GM23338 (cell line): ENCODE data around the gene GHRHR. TPM values are rescaled to one million over a fixed set of nuclear protein-coding genes. Genes with fewer than 3 reads are reported as not detected.

ENCODE experiments used
- ATAC-seq: fragments of 200-7000 bp; cut with Tn5 transposase; 3 replicates; pipeline ENCODE4 v1.9.1; 2020
- DNase-seq: peaks from one replicate; pipeline ENCODE4 v3.0.0-alpha.2; 2015; ENCODE audit warnings: low spot score
- H2AFZ ChIP-seq: fragments of 200-600 bp; sonication (generic); 2 replicates; pipeline ENCODE4 v1.8.0; 2016; ENCODE audit warnings: antibody characterized with exemption, mild to moderate bottlenecking, moderate library complexity
- H3F3A ChIP-seq: fragments of 200-600 bp; sonication (generic); replicated peaks from 2 replicates; pipeline ENCODE4 v1.8.0; 2017; ENCODE audit warnings: antibody characterized with exemption, mixed run types, low read depth
- H3K27ac ChIP-seq: fragments of 200-600 bp; sonication (generic); 2 replicates; pipeline ENCODE4 v1.6.1; 2016; ENCODE audit warnings: low read depth
- H3K27me3 ChIP-seq: fragments of 200-600 bp; sonication (generic); 2 replicates; pipeline ENCODE4 v1.8.0; 2016; ENCODE audit warnings: mild to moderate bottlenecking, mixed run types, moderate library complexity; ENCODE audit not compliant: insufficient read depth
- H3K36me3 ChIP-seq: fragments of 200-600 bp; sonication (generic); 2 replicates; pipeline ENCODE4 v1.8.0; 2016; ENCODE audit warnings: mild to moderate bottlenecking; ENCODE audit not compliant: insufficient read depth
- H3K4me1 ChIP-seq: fragments of 200-600 bp; sonication (generic); 2 replicates; pipeline ENCODE4 v1.8.0; 2016; ENCODE audit warnings: mild to moderate bottlenecking, moderate library complexity; ENCODE audit not compliant: insufficient read depth
- H3K4me2 ChIP-seq: fragments of 200-600 bp; sonication (generic); 2 replicates; pipeline ENCODE4 v1.7.1; 2017; ENCODE audit warnings: mixed run types
- H3K4me3 ChIP-seq: fragments of 200-600 bp; sonication (generic); 2 replicates; pipeline ENCODE4 v1.6.1; 2016; ENCODE audit warnings: mixed run types
- H3K79me2 ChIP-seq: fragments of 200-600 bp; sonication (generic); replicated peaks from 2 replicates; pipeline ENCODE4 v1.8.0; 2017; ENCODE audit warnings: mild to moderate bottlenecking; ENCODE audit not compliant: insufficient read depth
- H3K9me2 ChIP-seq: fragments of 200-600 bp; sonication (generic); 2 replicates; pipeline ENCODE4 v1.8.0; 2017; ENCODE audit not compliant: insufficient read depth
- H4K20me1 ChIP-seq: fragments of 200-600 bp; sonication (generic); replicated peaks from 2 replicates; pipeline ENCODE4 v1.8.0; 2017; ENCODE audit warnings: mild to moderate bottlenecking; ENCODE audit not compliant: insufficient read depth
- H3K27ac Mint-ChIP-seq: 2 replicates; pipeline ENCODE4 v1.8.0; 2020; ENCODE audit warnings: inconsistent platforms, mild to moderate bottlenecking, moderate library complexity, mixed read lengths
- H3K27me3 Mint-ChIP-seq: 3 replicates; pipeline ENCODE4 v1.8.0; 2022; ENCODE audit warnings: low read depth, mild to moderate bottlenecking, moderate library complexity, mixed read lengths, inconsistent platforms; ENCODE audit not compliant: insufficient read depth, poor library complexity
- H3K36me3 Mint-ChIP-seq: 3 replicates; pipeline ENCODE4 v1.8.0; 2021; ENCODE audit warnings: low read depth, mild to moderate bottlenecking, inconsistent platforms, moderate library complexity, mixed read lengths
- H3K4me1 Mint-ChIP-seq: 3 replicates; pipeline ENCODE4 v1.8.0; 2020; ENCODE audit warnings: mild to moderate bottlenecking, inconsistent platforms, mixed read lengths
- H3K4me3 Mint-ChIP-seq: 3 replicates; pipeline ENCODE4 v1.8.0; 2021; ENCODE audit warnings: moderate library complexity, mild to moderate bottlenecking, inconsistent platforms, mixed read lengths
- H3K9me3 Mint-ChIP-seq: 3 replicates; pipeline ENCODE4 v1.8.0; 2020; ENCODE audit warnings: moderate library complexity, mild to moderate bottlenecking, inconsistent platforms, mixed read lengths
- CREB1 ChIP-seq: fragments of 250-450 bp; sonication (Bioruptor Pico); IDR thresholded peaks from 2 replicates; pipeline ENCODE4 v1.5.0; 2020; ENCODE audit warnings: low read depth, mild to moderate bottlenecking, moderate library complexity
- CTCF ChIP-seq, 2 experiments: fragments of 200-600 bp in 1 of 2; sonication (generic) in 1 of 2; conservative IDR thresholded peaks; 2 replicates each; pipeline versions ENCODE4 v1.5.1 to v1.6.1; 2016 to 2017; ENCODE audit warnings: antibody characterized with exemption in 2 of 2, low read depth in 2 of 2, mild to moderate bottlenecking in 2 of 2, moderate library complexity in 1 of 2
- ETS1 ChIP-seq: IDR thresholded peaks from 2 replicates; pipeline ENCODE4 v1.6.1; 2016; ENCODE audit warnings: antibody characterized with exemption
- EZH2 ChIP-seq: fragments of 200-600 bp; sonication (generic); IDR thresholded peaks from one replicate; pipeline ENCODE4 v1.8.0; 2017; ENCODE audit warnings: antibody characterized with exemption, mild to moderate bottlenecking, low read depth; ENCODE audit not compliant: unreplicated experiment
- EZH2phosphoT487 ChIP-seq: fragments of 200-600 bp; sonication (generic); IDR thresholded peaks from one replicate; pipeline ENCODE4 v1.8.1; 2018; ENCODE audit warnings: antibody characterized with exemption; ENCODE audit not compliant: unreplicated experiment
- JUNB ChIP-seq: IDR thresholded peaks from one replicate; pipeline ENCODE4 v1.6.1; 2016; ENCODE audit warnings: antibody characterized with exemption; ENCODE audit not compliant: unreplicated experiment
- NANOG ChIP-seq: IDR thresholded peaks from 2 replicates; pipeline ENCODE4 v1.6.1; 2016; ENCODE audit warnings: antibody characterized with exemption, borderline replicate concordance
- POLR2AphosphoS5 ChIP-seq: IDR thresholded peaks from 2 replicates; pipeline ENCODE4 v1.6.1; 2016; ENCODE audit warnings: antibody characterized with exemption, low read depth
- REST ChIP-seq: IDR thresholded peaks from one replicate; pipeline ENCODE4 v1.6.1; 2018; ENCODE audit warnings: antibody characterized with exemption; ENCODE audit not compliant: unreplicated experiment
- STAT1 ChIP-seq: IDR thresholded peaks from one replicate; pipeline ENCODE4 v1.6.1; 2016; ENCODE audit warnings: antibody characterized with exemption; ENCODE audit not compliant: unreplicated experiment
- ZNF114 ChIP-seq: fragments of 250-450 bp; sonication (Bioruptor Pico); IDR thresholded peaks from 2 replicates; pipeline ENCODE4 v1.5.0; 2020; ENCODE audit warnings: mild to moderate bottlenecking, moderate library complexity
- ZNF331 ChIP-seq: fragments of 250-450 bp; sonication (Bioruptor Pico); IDR thresholded peaks from 2 replicates; pipeline ENCODE4 v1.5.0; 2020; ENCODE audit warnings: low read depth, mild to moderate bottlenecking, moderate library complexity
- polyA plus RNA-seq: library from polyadenylated mRNA; unstranded; fragments of >200 nt; fragmentation: Nextera tagmentation; extraction: Ambion mirVana; gene quantifications from 2 replicates; pipeline ENCODE4 v1.2.1, GENCODE V29; 2016
- total RNA-seq: library from RNA; depleted of rRNA; stranded (reverse); fragments of >200 nt; shearing (Covaris generic); gene quantifications from 2 replicates; pipeline ENCODE4 v1.2.3, GENCODE V29; 2014

GHRHR gene
- total and polyA plus RNA-seq, 2 experiments from 2014 or later: 2.2 TPM; not detected in 1

DNA sequence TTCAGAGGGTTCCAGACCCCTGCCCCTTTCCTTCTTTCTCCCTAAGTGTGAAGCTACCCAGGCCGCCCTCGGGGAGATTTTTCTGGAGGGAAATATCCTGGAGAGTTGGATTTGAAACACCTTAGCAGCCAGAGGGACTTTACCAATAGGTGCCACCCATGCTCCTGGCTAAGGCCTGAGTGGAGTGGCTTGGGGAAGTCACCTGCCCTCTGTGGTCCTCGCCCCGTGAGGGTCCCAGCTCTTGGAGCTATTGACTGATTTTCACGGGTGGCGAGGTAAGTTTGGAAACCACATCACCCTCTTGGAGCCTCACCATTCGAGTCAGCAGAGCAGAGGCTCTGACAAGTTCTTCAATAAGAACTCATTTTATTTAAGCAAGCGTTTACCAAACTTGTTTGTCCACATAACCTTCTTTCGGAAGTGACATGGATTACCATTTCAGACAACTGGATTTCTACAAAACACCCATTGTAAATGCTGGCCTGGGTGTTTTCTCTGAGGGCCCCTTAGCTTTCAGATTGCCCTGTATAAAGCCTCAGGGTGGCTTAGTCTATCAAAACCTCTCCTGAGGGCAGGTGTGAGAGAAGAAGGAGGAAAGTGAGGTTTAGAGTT lies 31.7 kb upstream of the GHRHR start (continued):
- no peak for TF ChIP-seq REST
- TF ChIP-seq CREB1: no peak
- no peak for TF ChIP-seq EZH2
- no peak for TF ChIP-seq STAT1
- no peak for TF ChIP-seq CTCF (conservative IDR thresholded peaks at IDR 0.05; ENCODE audit: low read depth in 2 of 2)

DNA sequence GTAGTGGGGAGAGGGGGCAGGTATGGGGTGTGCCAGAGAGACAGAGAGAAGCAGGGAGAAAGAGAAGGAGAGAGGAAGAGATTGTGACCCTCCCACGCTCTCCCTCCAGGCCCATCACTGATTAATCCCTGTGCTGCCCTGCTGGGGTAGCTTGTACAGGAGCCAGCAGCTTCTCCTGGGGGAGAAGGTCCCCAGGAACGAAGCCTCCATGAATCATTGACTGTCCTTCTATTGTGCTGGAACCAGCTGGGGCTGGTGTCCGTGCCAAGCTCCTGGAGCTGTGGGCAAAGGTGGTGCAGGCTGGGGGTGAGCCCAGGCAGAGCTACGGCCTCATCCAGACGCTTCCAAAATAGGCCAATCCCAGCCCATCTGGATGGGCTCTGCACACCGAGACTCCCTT lies 31.2 kb upstream of the GHRHR start:
- no peaks in the 10 kb centered on the region for H3K79me2 ChIP-seq
- DNase-seq: no peak
- H3K36me3 Mint-ChIP-seq: no peaks in the 10 kb centered on the region
- no peaks in the 10 kb centered on the region for H3K9me3 Mint-ChIP-seq
- H3K27me3 Mint-ChIP-seq: peaks cover 10% of the 10 kb centered on the region
- no peaks in the 10 kb centered on the region for H3K27me3 ChIP-seq
- peaks cover 7% of the 10 kb centered on the region; the same call in 2 of the 3 replicates for H3K4me1 Mint-ChIP-seq
- H2AFZ ChIP-seq: no peak overlapping the region
- no peaks in the 10 kb centered on the region for H3F3A ChIP-seq
- H4K20me1 ChIP-seq: no peaks in the 10 kb centered on the region
- no peak overlapping the region for H3K27ac ChIP-seq
- ATAC-seq: no peak
- no peak overlapping the region for H3K4me2 ChIP-seq
- no peaks in the 10 kb centered on the region for H3K36me3 ChIP-seq
- H3K9me2 ChIP-seq: peaks cover 6% of the 10 kb centered on the region; the same call in 1 of the 2 replicates
- 0 out of 2 replicates have a peak, but pooled peaks cover 6% of the 10 kb centered on the region for H3K4me1 ChIP-seq
- H3K4me3 ChIP-seq: no peak overlapping the region
- no peak overlapping the region for H3K27ac Mint-ChIP-seq
- no peak overlapping the region for H3K4me3 Mint-ChIP-seq
- no peak for TF ChIP-seq POLR2AphosphoS5
- no peak for TF ChIP-seq JUNB
- no peak for TF ChIP-seq STAT1
- TF ChIP-seq ETS1: no peak
- TF ChIP-seq ZNF331 (CRISPR knock-in tag): no peak
- TF ChIP-seq EZH2: no peak
- TF ChIP-seq NANOG: no peak
- no peak for TF ChIP-seq REST
- no peak for TF ChIP-seq EZH2phosphoT487
- no peak for TF ChIP-seq CTCF (conservative IDR thresholded peaks at IDR 0.05; ENCODE audit: low read depth in 2 of 2)
- TF ChIP-seq ZNF114: no peak
